Esophagus muscularis mucosa (tissue), 4 donors: ENCODE results near the gene CMBL. TPM values are rescaled to one million over a fixed set of nuclear protein-coding genes. Genes with fewer than 3 reads are reported as not detected.

Experiments
- DNase-seq: peaks from one replicate; pipeline ENCODE4 v3.0.0-alpha.2; 2017; ENCODE audit errors: extremely low spot score
- H3K27ac ChIP-seq, 4 donors: fragments of 200-600 bp; sonication (generic); replicated peaks in 1 of 4; 1 replicate in 3 of 4; 2 replicates in 1 of 4; pipeline ENCODE4 v1.5.1; 2016 to 2019; ENCODE audit warnings: mild to moderate bottlenecking in 1 of 4
- H3K27me3 ChIP-seq, 4 donors: fragments of 200-600 bp; sonication (generic); one replicate each; pipeline versions ENCODE4 v1.5.1 to v1.6.0; 2016 to 2019
- H3K36me3 ChIP-seq, 4 donors: fragments of 200-600 bp; sonication (generic); one replicate each; pipeline ENCODE4 v1.5.1; 2016 to 2019
- H3K4me1 ChIP-seq, 4 donors: fragments of 200-600 bp; sonication (generic); one replicate each; pipeline ENCODE4 v1.5.1; 2016 to 2019
- H3K4me3 ChIP-seq, 4 donors: fragments of 200-600 bp; sonication (generic); 1 replicate in 2 of 4; 2 replicates in 2 of 4; pipeline ENCODE4 v1.5.1; 2016 to 2019; ENCODE audit warnings: mild to moderate bottlenecking in 4 of 4, moderate library complexity in 1 of 4
- H3K9me3 ChIP-seq, 4 donors: fragments of 200-600 bp; sonication (generic); 1 replicate in 3 of 4; 2 replicates in 1 of 4; pipeline ENCODE4 v1.5.1; 2016 to 2019
- CTCF ChIP-seq, 3 experiments: fragments of 200-600 bp in 2 of 3; fragments of 450-650 bp in 1 of 3; sonication (generic) in 2 of 3; IDR thresholded peaks; one replicate each; pipeline ENCODE4 v1.5.1; 2017 to 2019; ENCODE audit warnings: antibody characterized with exemption in 3 of 3, mild to moderate bottlenecking in 2 of 3, moderate library complexity in 1 of 3
- EP300 ChIP-seq: sonication (generic); formaldehyde crosslinking; IDR thresholded peaks from one replicate; pipeline ENCODE4 v1.6.1; 2017; ENCODE audit warnings: antibody characterized with exemption
- POLR2A ChIP-seq: fragments of 450-650 bp; IDR thresholded peaks from one replicate; pipeline ENCODE4 v1.6.1; 2017; ENCODE audit warnings: antibody characterized with exemption, moderate library complexity, mild to moderate bottlenecking, low read depth
- POLR2AphosphoS5 ChIP-seq, 2 donors: sonication (generic); formaldehyde crosslinking; IDR thresholded peaks; one replicate each; pipeline ENCODE4 v1.6.1; 2017; ENCODE audit warnings: antibody characterized with exemption in 2 of 2
- WGBS: methylation state at CpG from one replicate; pipeline ENCODE4 v1.1.5; 2018; 5-methylcytosine and 5-hydroxymethylcytosine counted together
- intact Hi-C: fragments of 100-400 bp; cut with DNase I; formaldehyde crosslinking; loops from one replicate; pipeline ENCODE4 v1.15.1; 2023
- total RNA-seq, 4 donors: library from RNA; depleted of rRNA; stranded (reverse); fragments of >200 nt; gene quantifications; one replicate each; pipeline versions ENCODE4 v1.1.0 to v1.2.1, GENCODE V29; 2016

Gene CMBL
- total RNA-seq, 4 donors from 2014 or later: 3.8 to 7.8 (median 5.1) TPM

GRCh38 chr5:10246761-10247160, 60.9 kb downstream of the CMBL start:
- Histone ChIP-seq H3K4me1 (peaks cover 19 to 24% (median 20%) of the 10 kb centered on the region in 4 donors), H3K27ac (no peak overlapping the region), H3K9me3 (no peaks in the 10 kb centered on the region), H3K4me3 (no peak overlapping the region), H3K36me3 (no peaks in the 10 kb centered on the region), H3K27me3 (no peaks in the 10 kb centered on the region)
- no peak for DNase-seq
- intact Hi-C loops: no loop called here
- WGBS: 67% methylated on average over 3 of the region's 3 CpGs
- no peak for TF ChIP-seq POLR2AphosphoS5 (IDR thresholded peaks at IDR 0.05)
- TF ChIP-seq POLR2A: no peak
- TF ChIP-seq EP300: no peak
- TF ChIP-seq CTCF (IDR thresholded peaks at IDR 0.05): no peak

DNA sequence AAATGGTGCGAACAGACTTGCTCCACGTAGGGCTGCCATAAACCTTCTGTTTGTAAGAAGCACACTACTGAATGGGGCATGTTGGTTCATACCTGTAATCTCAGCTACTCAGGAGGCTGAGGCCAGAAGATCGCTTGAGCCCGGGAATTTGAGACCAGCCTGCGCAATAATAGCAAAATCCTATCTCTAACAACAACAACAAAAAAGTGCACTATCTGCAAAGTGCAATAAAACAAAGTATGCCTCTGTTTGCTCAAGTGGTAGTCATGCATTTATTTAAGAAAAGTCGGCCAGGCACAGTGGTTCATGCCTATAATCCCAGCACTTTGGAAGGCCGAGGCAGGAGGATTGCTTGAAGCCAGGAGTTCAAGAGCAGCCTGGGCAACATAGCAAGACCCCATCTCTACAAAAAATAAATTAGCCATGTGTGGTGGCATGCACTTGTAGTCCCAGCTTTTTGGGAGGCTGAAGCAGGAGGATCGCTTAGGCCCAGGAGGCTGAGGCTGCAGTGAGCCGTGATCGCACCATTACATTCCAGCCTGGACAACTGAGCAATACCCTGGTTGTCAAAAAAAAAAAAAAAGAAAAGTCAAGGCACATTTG, 63.3 kb downstream of the CMBL start:
- Histone ChIP-seq H3K4me3 (no peak overlapping the region), H3K27me3 (no peaks in the 10 kb centered on the region), H3K4me1 (peaks cover 8 to 11% (median 10%) of the 10 kb centered on the region in 4 donors), H3K9me3 (no peaks in the 10 kb centered on the region), H3K36me3 (no peaks in the 10 kb centered on the region), H3K27ac (no peak overlapping the region)
- TF ChIP-seq POLR2A (no peak), CTCF (IDR thresholded peaks at IDR 0.05) (no peak), POLR2AphosphoS5 (IDR thresholded peaks at IDR 0.05) (no peak), EP300 (no peak)
- no peak for DNase-seq
- 94% methylated on average over 10 of the region's 10 CpGs for WGBS
- intact Hi-C loops: no loop called here

GRCh38 chr5:10243660-10244240, 64.0 kb downstream of the CMBL start:
- no peaks in the 10 kb centered on the region for H3K9me3 ChIP-seq
- no peak for TF ChIP-seq CTCF (IDR thresholded peaks at IDR 0.05)
- TF ChIP-seq POLR2AphosphoS5 (IDR thresholded peaks at IDR 0.05): no peak
- no peak for TF ChIP-seq EP300
- no peak for TF ChIP-seq POLR2A
- DNase-seq: no peak
- H3K36me3 ChIP-seq: peaks cover 2 to 3% (median 3%) of the 10 kb centered on the region in 4 donors
- 95% methylated on average over 1 of the region's 1 CpG for WGBS
- no peak overlapping the region for H3K27ac ChIP-seq
- no peaks in the 10 kb centered on the region for H3K27me3 ChIP-seq
- intact Hi-C loops: no loop called here
- no peak overlapping the region for H3K4me3 ChIP-seq
- peaks cover 4 to 8% (median 6%) of the 10 kb centered on the region in 4 donors for H3K4me1 ChIP-seq

DNA sequence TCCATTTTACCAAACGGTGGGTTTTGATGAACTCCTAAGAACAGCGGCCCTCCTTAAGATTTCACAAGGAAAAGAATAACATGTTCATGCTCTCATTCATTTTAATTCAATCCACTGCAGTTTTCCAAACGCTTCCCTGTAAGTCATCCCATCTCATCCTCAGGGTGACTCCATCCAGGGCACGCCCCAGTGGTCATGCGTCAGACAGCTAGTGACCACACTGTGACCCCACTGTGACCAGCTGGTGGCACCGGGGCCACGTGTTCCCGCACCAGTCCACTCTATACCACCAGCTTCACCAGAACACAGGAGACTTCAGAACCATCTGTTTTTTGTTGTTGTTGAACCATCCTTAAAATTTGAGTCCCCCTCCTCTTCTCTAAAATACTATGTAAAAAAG, 72.4 kb downstream of the CMBL start:
- intact Hi-C loops: no loop called here
- no peak for TF ChIP-seq EP300
- no peak for TF ChIP-seq CTCF (IDR thresholded peaks at IDR 0.05)
- TF ChIP-seq POLR2AphosphoS5 (IDR thresholded peaks at IDR 0.05): no peak
- TF ChIP-seq POLR2A: no peak
- no peak for DNase-seq
- Histone ChIP-seq H3K9me3 (no peaks in the 10 kb centered on the region), H3K27me3 (no peaks in the 10 kb centered on the region), H3K36me3 (peaks cover 4 to 64% (median 41%) of the 10 kb centered on the region in 4 donors), H3K4me3 (no peak overlapping the region), H3K4me1 (no peaks in the 10 kb centered on the region), H3K27ac (no peak overlapping the region)
- 84% methylated on average over 8 of the region's 8 CpGs for WGBS
